GM21737 (cell line): ENCODE measurements around the gene GAGE10.
A peak's percentile ranks its signal among the peaks of the same experiment; 100 is the strongest.
"Not testable (repeated sequence)": the region's sequence is repeated elsewhere in the genome, so short reads cannot be mapped to it uniquely, and the experiment has no call there.

ENCODE experiments used
- ATAC-seq: cut with Tn5 transposase; IDR thresholded peaks from one replicate; pipeline ENCODE4 v1.9.1; 2021; ENCODE audit warnings: mild to moderate bottlenecking, moderate library complexity; ENCODE audit not compliant: unreplicated experiment

Gene GAGE10

GRCh38 chrX:49276207-49276606 lies 27.2 kb upstream of the GAGE10 start:
- no peak for ATAC-seq

DNA sequence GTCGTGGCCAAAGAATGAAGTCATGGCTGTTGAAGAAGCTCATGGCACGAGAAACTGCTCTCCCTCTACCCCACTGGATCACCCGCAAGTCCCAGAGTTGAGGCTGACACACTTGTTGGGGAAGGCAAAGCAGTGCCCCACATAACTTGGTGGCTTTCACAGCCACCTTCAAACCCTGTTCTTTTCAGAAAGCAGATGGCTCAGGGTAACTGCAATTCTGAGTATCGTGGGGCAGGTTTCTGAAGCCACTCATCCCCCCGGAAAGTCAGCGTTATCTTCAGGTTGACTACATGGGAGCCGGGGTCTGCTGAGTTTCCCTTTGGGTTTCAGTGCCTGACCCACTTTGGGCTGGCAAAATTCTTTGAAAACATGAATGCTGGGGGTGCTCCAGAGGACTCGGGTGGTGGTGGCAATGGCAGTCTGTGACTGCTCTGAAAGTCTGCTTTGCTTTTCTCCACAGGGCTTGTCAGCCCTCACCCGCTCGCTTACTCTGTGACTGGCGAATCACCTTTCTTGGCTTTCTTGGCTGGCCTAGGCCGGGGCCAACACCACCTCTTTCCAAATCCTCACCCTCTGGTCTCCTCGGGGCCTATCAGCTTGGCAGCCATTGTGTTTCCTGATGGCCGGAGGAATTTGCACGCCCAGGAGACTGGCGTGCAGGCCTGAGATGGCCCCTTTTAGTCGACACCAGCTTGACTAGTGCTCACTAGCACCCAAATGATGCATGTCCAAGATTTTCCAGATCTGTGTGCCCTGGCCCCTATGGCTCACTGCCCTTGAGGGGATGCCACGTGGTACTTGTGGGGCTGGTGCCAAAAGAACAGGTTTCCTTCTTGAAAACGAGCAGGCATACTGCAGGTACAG lies 26.5 kb upstream of the GAGE10 start:
- ATAC-seq = no peak

DNA sequence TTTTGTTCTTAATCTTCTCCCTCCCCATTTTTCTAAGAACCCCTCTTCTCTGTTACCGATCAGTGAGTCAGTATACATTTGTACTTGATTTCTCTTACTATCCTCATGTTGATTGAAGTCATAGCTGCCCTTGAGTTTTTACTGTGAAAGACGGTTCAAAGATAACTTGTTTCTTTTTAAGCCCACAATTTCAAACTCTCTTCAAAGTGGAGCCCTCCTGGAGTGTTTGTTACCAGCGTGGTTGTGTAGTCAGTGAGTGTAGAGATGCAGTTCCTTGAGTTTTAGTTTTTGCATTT lies 26.0 kb upstream of the GAGE10 start:
- no peak for ATAC-seq

DNA sequence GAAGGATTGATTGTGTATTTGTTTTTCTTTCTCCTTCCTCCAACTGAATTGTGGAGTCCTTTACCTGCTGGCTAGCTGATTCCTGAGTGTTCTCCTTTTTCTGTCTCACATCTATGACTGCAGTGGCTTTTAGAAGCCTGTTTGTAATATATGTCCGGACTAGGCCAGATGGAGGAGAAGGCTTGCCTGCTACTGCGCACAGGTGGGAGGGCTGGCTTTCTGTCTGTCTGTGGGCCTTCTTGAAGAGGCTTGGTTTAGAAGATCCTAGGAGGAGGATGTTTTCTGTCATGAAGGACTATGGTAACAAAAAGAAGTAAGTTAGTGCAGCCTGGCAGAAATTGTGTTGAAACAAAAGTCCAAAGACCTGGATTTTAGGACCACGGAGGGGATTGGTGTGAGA lies 25.4 kb upstream of the GAGE10 start:
- no peak for ATAC-seq

GRCh38 chrX:49282647-49283011 lies 20.8 kb upstream of the GAGE10 start:
- no peak for ATAC-seq

- ATAC-seq = no peak
These were observed 19.2 kb upstream of the GAGE10 start for GRCh38 chrX:49284212-49284611.

GRCh38 chrX:49286136-49286535 lies 17.3 kb upstream of the GAGE10 start:
- ATAC-seq = no peak

- ATAC-seq = no peak
These were observed 16.9 kb upstream of the GAGE10 start for GRCh38 chrX:49286581-49286980.

- no peak for ATAC-seq
These were observed 15.8 kb upstream of the GAGE10 start for GRCh38 chrX:49287665-49288064.

DNA sequence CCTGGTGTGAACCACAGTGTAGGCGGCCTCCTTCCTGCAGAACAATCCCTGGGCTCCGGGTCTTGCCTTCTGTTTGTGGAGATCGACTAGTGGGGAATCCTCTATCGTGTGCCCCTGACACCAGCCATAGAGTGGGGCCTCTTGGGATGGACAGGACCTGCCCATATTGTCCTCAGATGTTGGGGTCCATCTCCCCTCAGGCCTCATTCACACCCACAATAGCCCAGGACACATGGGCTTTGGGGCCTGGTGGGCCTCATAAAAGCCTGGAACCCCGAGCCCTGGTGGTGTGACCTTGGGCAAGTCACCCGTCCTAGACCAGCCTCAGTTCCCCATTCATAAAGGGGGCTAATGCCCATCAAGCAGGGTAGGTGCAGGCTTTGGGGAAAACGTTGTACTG lies 13.2 kb upstream of the GAGE10 start:
- ATAC-seq = no peak

DNA sequence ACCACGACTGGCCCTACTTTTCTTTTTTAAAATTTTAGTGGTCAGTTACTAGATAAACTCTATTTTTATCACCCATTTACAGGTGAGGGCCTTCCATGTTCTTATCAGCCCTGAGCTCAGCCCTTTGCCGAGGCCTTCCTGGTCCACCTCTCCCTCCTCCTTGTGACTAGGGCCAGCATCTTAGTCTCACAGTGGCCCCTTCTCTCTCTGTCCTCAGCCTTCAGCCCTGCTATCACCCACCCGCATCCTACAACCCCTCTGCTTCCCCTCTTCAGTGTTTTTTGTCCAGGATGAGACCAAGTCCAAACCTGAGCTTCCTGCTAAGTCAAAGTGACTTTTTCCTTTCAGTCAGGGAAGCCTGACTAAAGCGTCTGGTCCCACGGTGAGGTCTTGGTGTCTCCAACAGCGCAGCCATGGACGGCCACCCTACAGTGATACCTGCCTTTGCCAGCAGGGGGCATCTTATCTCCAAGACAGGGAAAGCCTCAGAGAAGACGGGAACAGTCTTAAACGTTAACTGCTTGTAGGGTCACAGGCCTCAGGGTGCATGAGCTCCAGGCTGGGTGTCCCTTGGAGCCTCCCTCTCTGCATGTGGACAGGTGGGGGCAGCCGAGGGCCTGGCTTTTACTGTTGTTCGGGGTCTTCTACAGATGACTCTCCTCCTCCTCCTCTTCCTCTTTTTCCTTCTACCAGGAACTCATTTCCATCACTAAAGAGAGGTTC lies 11.7 kb upstream of the GAGE10 start:
- peak; percentile 57 for ATAC-seq

- ATAC-seq = no peak
These were observed 10.8 kb upstream of the GAGE10 start for GRCh38 chrX:49292400-49293362.

DNA sequence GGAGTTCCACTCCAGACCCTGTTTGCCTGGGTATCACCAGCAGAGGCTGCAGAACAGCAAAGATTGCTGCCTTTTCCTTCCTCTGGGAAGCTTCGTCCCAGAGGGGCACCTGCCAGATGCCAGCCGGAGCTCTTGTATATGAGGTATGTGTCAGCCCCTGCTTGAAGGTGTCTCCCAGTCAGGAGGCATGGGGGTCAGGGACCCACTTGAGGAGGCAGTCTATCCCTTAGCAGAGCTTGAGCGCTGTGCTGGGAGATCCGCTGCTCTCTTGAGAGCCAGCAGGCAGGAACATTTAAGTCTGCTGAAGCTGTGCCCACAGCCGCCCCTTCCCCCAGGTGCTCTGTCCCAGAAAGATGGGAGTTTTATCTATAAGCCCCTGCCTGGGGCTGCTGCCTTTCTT lies 4.2 kb upstream of the GAGE10 start:
- ATAC-seq = not testable (repeated sequence)

DNA sequence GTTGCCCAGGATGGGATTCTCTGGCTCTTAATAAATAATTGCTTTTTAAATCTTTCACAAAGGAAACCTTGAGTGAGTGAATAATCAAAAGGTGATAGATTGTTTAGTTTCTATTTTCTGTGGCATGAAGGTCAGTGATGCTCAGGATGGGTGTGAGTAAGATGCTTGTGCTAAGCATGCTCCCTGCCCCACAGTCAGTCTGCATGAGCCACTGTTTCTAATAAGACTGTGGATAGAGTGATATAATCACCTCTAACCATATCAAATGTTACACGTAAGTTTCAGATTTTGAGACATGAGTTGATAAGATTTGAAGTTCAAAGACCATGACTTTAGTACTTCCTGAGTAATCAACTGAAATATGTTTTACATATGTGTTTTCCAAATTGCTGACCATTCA lies 2.7 kb upstream of the GAGE10 start:
- no peak for ATAC-seq

DNA sequence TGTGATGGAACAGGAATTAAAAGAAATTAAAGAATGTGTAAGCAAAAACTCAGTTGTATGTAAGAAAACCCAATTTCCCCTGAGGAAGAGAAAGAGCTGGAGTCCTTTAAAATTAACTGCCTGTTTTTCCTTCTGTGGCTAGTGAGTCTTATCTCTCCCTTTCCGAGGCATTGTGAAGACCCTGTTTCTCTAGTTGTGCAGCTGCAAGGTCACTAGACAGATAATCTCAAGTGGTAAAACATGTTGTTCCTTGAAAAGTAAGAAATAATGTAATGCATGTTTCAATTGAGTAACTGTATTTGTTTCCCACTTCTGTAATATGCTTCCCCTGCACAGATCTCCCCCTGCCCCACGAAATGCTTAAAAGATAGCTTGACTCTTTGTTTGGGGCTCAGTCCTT lies 4.3 kb downstream of the GAGE10 start:
- ATAC-seq = not testable (repeated sequence)

DNA sequence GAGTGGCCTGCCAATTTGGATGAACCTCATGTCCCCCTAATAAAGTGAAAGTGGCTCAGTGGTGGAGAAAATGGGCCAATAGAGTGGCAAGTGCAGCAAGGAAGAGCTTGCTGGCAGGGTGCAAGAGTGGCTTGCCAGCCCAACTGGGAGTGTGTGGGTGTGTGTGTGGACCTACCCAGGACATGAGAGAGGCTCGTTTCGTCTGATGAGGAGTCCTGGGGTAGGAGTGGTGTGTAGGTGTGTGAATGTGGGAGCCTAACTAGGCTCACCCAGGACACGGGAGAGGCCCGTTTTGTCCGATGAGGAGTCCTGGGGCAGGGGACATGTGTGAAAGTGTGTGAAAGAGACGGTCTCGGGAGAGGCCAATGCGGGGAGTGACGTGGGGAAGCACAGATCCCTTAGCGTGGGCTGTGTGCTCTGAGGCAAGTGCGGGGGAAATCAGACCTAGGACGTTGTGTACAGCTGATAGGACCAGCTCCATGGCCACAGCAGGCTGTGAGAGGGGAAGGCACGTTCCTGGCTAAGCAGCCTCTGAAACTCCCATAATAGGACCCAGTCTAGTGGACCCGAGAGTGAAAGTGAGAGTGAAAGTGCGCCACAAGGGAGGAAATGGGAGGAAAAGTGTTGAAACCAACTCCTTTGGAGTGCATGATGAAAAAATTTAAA lies 5.3 kb downstream of the GAGE10 start:
- ATAC-seq = no peak

GRCh38 chrX:49309401-49309981 lies 6.0 kb downstream of the GAGE10 start:
- no peak for ATAC-seq

DNA sequence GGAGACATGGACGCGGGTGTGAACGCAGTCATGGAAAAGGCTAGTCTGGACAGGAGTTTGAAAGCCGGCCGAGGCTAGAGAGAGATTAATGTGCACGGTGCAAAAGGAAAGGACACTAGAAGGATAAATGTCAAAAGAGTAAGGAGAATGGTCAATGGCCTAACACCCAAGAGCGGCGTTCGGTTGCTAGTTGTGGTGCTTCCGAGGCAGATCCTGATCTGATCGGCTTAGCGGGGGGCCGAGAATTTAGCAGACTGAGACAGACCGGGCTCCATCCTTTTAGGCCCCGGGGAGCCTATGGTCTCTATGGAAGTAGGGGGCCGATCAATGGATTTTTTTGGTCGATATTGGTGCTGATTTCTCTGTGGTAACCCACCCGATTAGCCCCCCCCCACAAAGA lies 6.9 kb downstream of the GAGE10 start:
- no peak for ATAC-seq

DNA sequence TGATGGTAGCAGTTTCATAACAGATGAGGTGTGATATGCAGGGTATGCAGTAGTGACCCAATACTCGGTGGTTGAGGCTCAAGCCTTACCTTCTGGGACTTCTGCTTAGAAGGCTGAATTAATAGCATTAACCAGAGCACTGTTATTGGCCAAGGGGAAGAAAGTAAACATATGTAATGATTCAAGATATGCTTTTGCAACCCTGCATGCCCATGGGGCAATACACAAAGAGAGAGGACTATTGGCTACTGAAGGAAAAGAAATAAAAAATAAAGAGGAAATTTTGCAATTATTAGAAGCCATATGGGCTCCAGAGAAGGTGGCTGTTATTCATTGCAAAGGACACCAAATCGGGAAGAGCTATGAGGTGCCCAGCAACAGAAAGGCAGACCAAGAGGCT lies 8.7 kb downstream of the GAGE10 start:
- ATAC-seq = no peak

- ATAC-seq = no peak
These were observed 12.6 kb downstream of the GAGE10 start for GRCh38 chrX:49316085-49316484.

DNA sequence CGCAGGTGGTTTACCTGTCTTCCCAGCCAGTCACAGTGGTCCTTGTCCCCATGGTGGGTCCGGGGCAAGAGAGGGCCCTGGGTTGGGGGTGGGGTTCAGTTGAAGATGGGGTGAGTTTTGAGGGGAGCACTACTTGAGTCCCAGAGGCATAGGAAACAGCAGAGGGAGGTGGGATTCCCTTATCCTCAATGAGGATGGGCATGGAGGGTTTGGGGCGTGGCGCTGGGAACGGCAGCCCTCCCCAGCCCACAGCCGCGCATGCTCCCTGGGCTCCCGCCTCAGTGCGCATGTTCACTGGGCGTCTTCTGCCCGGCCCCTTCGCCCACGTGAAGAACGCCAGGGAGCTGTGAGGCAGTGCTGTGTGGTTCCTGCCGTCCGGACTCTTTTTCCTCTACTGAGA lies 18.3 kb downstream of the GAGE10 start, which contains the start of gene GAGE12J:
Gene GAGE12J (plus strand): TSS at position 301 of the 400 bp plus-strand sequence. CDS start 1,157 bp downstream, outside the sequence.
- not testable (repeated sequence) for ATAC-seq
